WTC11 (cell line): ENCODE data around the gene PGAP3. TPM values are rescaled to one million over a fixed set of nuclear protein-coding genes. Genes with fewer than 3 reads are reported as not detected.
A peak's percentile ranks its signal among the peaks of the same experiment; 100 is the strongest.

Source experiments
- ATAC-seq: fragments of 200-7000 bp; cut with Tn5 transposase; 2 replicates; pipeline ENCODE4 v1.10.0; 2021; ENCODE audit warnings: mild to moderate bottlenecking, moderate library complexity
- CTCF ChIA-PET: fragments of 300-600 bp; sonication (Branson Sonifier 250); formaldehyde crosslinking; loops from one replicate; lab custom pipeline; 2021; ENCODE audit warnings: antibody characterized with exemption; lab: Charles Lee
- POLR2A ChIA-PET: fragments of 350-600 bp; sonication (Branson Sonifier 250); formaldehyde crosslinking; loops from one replicate; lab custom pipeline; 2021; ENCODE audit warnings: antibody characterized with exemption; lab: Charles Lee
- DNase-seq: peaks from one replicate; pipeline ENCODE4 v3.0.0; 2021; ENCODE audit warnings: low spot score
- H3K27ac Mint-ChIP-seq: 2 replicates; pipeline ENCODE4 v1.8.0; 2021; ENCODE audit warnings: mixed read lengths
- H3K27me3 Mint-ChIP-seq: 2 replicates; pipeline ENCODE4 v1.8.0; 2021; ENCODE audit warnings: low read depth, mild to moderate bottlenecking, moderate library complexity, mixed read lengths
- H3K36me3 Mint-ChIP-seq: 2 replicates; pipeline ENCODE4 v1.8.0; 2021; ENCODE audit warnings: mixed read lengths
- H3K4me1 Mint-ChIP-seq: 2 replicates; pipeline ENCODE4 v1.8.0; 2022; ENCODE audit warnings: mixed read lengths
- H3K4me3 Mint-ChIP-seq: 2 replicates; pipeline ENCODE4 v1.8.0; 2021; ENCODE audit warnings: mild to moderate bottlenecking, moderate library complexity, mixed read lengths
- H3K9me3 Mint-ChIP-seq: 2 replicates; pipeline ENCODE4 v1.8.0; 2021; ENCODE audit warnings: mixed read lengths
- ATF3 ChIP-seq: sonication (generic); formaldehyde crosslinking; conservative IDR thresholded peaks from 2 replicates; pipeline ENCODE4 v1.8.1; 2022; ENCODE audit warnings: mild to moderate bottlenecking, missing genetic modification reagents
- E2F4 ChIP-seq: sonication (generic); formaldehyde crosslinking; IDR thresholded peaks from 2 replicates; pipeline ENCODE4 v1.8.1; 2022; ENCODE audit warnings: low read depth, mild to moderate bottlenecking, moderate library complexity, missing genetic modification reagents, borderline replicate concordance
- EMX1 ChIP-seq: fragments of 250-450 bp; sonication (Bioruptor Pico); IDR thresholded peaks from 2 replicates; pipeline ENCODE4 v1.8.0; 2021; ENCODE audit warnings: mild to moderate bottlenecking
- ESRRA ChIP-seq: sonication (generic); formaldehyde crosslinking; IDR thresholded peaks from 2 replicates; pipeline ENCODE4 v1.8.1; 2022; ENCODE audit warnings: mild to moderate bottlenecking, missing genetic modification reagents, borderline replicate concordance
- HMGXB4 ChIP-seq: sonication (generic); formaldehyde crosslinking; IDR thresholded peaks from 2 replicates; pipeline ENCODE4 v1.8.1; 2023; ENCODE audit warnings: mild to moderate bottlenecking, moderate library complexity, missing genetic modification reagents
- JUN ChIP-seq: sonication (generic); formaldehyde crosslinking; IDR thresholded peaks from 2 replicates; pipeline ENCODE4 v1.8.0; 2023; ENCODE audit warnings: mild to moderate bottlenecking, missing genetic modification reagents
- MXD4 ChIP-seq: fragments of 250-450 bp; sonication (Bioruptor Pico); IDR thresholded peaks from 2 replicates; pipeline ENCODE4 v1.8.0; 2021; ENCODE audit warnings: mild to moderate bottlenecking, moderate library complexity, borderline replicate concordance
- PRRX2 ChIP-seq: fragments of 250-450 bp; sonication (Bioruptor Pico); IDR thresholded peaks from 2 replicates; pipeline ENCODE4 v1.8.0; 2021; ENCODE audit warnings: mild to moderate bottlenecking
- RORB ChIP-seq: fragments of 250-450 bp; sonication (Bioruptor Pico); IDR thresholded peaks from 2 replicates; pipeline ENCODE4 v1.9.0; 2021; ENCODE audit warnings: mild to moderate bottlenecking
- TCF7 ChIP-seq: sonication (generic); formaldehyde crosslinking; IDR thresholded peaks from 2 replicates; pipeline ENCODE4 v1.8.0; 2022; ENCODE audit warnings: mild to moderate bottlenecking, low read depth, missing genetic modification reagents, moderate library complexity
- TEAD1 ChIP-seq: sonication (generic); formaldehyde crosslinking; IDR thresholded peaks from 2 replicates; pipeline ENCODE4 v1.8.0; 2022; ENCODE audit warnings: mild to moderate bottlenecking, missing genetic modification reagents
- ZBTB21 ChIP-seq: sonication (generic); formaldehyde crosslinking; IDR thresholded peaks from 2 replicates; pipeline ENCODE4 v1.8.1; 2023; ENCODE audit warnings: mild to moderate bottlenecking, missing genetic modification reagents, borderline replicate concordance
- ZNF138 ChIP-seq: sonication (generic); formaldehyde crosslinking; conservative IDR thresholded peaks from 2 replicates; pipeline ENCODE4 v1.8.1; 2022; ENCODE audit warnings: mild to moderate bottlenecking, moderate library complexity, missing genetic modification reagents
- ZNF219 ChIP-seq: sonication (generic); formaldehyde crosslinking; IDR thresholded peaks from 2 replicates; pipeline ENCODE4 v1.8.0; 2023; ENCODE audit warnings: missing genetic modification reagents, mild to moderate bottlenecking, borderline replicate concordance
- ZNF317 ChIP-seq: sonication (generic); formaldehyde crosslinking; IDR thresholded peaks from 2 replicates; pipeline ENCODE4 v1.8.1; 2023; ENCODE audit warnings: low read depth, mild to moderate bottlenecking, moderate library complexity, missing genetic modification reagents, borderline replicate concordance
- ZNF671 ChIP-seq: fragments of 250-450 bp; sonication (Bioruptor Pico); IDR thresholded peaks from 2 replicates; pipeline ENCODE4 v1.8.0; 2021; ENCODE audit warnings: mild to moderate bottlenecking
- total RNA-seq: library from RNA; stranded (reverse); gene quantifications from 3 replicates; pipeline ENCODE4 v1.2.3, GENCODE V29; 2021
- TF ChIP-seq, protein P1 (sequence below): fragments of 250-450 bp; sonication (Bioruptor Pico); IDR thresholded peaks from 2 replicates; pipeline ENCODE4 v2.1.2; 2022; ENCODE audit warnings: mild to moderate bottlenecking, moderate library complexity
- TF ChIP-seq, protein P2 (sequence below): sonication (generic); formaldehyde crosslinking; IDR thresholded peaks from 2 replicates; pipeline ENCODE4 v1.8.0; 2023; ENCODE audit warnings: missing genetic modification reagents, mild to moderate bottlenecking, borderline replicate concordance
- TF ChIP-seq, protein P3 (sequence below): sonication (generic); formaldehyde crosslinking; IDR thresholded peaks from 2 replicates; pipeline ENCODE4 v1.8.1; 2023; ENCODE audit warnings: mild to moderate bottlenecking, missing genetic modification reagents, moderate library complexity
- TF ChIP-seq, protein P4 (sequence below): fragments of 250-450 bp; sonication (Bioruptor Pico); conservative IDR thresholded peaks from 2 replicates; pipeline ENCODE4 v1.9.0; 2021; ENCODE audit warnings: mild to moderate bottlenecking

Gene PGAP3
- total RNA-seq, 1 experiment from 2014 or later: 24.9 TPM

DNA sequence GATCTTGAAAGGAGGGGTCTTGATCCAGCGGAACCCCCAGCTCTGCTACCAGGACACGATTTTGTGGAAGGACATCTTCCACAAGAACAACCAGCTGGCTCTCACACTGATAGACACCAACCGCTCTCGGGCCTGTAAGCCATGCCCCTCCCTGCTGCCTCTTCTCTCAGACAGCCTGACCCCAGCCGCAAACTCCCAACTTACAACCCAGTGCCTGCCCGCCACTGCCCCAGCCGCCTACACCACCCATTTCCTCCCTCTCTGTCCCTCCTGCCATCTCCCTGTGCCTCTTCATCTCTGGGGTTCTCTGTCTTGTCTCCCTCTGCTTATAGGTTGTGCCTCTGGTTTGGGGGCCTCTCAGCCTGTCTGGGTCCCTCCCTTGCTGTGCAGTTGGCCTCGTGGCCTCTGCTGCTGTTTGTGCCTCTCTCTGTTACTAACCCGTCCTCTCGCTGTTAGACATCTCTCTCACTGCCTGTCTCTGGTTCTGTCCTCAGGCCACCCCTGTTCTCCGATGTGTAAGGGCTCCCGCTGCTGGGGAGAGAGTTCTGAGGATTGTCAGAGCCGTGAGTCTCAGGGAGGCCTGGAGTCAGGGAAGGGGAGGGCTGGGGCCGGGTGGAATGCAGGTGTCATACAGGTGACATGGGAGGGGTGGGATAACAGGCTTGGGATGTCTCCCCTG lies 21.6 kb upstream of the PGAP3 start:
- ChIA-PET CTCF (no interaction called here), POLR2A (interaction anchor here (0.7 kb wide), 1 partner anchor 21 kb away, joined by 3 read pairs; the partner anchor contains the start of gene MIEN1)
- ATAC-seq (no peak), DNase-seq (no peak)
- Mint-ChIP-seq H3K9me3 (no peaks in the 10 kb centered on the region), H3K4me3 (no peak overlapping the region), H3K27me3 (no peaks in the 10 kb centered on the region), H3K4me1 (peaks cover 16% of the 10 kb centered on the region), H3K27ac (peak overlapping the region; percentile 83), H3K36me3 (peaks cover 54% of the 10 kb centered on the region)
- TF ChIP-seq, protein P1, sequence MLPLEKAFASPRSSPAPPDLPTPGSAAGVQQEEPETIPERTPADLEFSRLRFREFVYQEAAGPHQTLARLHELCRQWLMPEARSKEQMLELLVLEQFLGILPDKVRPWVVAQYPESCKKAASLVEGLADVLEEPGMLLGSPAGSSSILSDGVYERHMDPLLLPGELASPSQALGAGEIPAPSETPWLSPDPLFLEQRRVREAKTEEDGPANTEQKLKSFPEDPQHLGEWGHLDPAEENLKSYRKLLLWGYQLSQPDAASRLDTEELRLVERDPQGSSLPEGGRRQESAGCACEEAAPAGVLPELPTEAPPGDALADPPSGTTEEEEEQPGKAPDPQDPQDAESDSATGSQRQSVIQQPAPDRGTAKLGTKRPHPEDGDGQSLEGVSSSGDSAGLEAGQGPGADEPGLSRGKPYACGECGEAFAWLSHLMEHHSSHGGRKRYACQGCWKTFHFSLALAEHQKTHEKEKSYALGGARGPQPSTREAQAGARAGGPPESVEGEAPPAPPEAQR (CRISPR knock-in tag): no peak
- TF ChIP-seq E2F4 (CRISPR knock-in tag) (no peak), ZBTB21 (CRISPR knock-in tag) (no peak), RORB (no peak), ZNF138 (no peak), ESRRA (CRISPR knock-in tag) (no peak), ZNF317 (CRISPR knock-in tag) (no peak), EMX1 (CRISPR knock-in tag) (no peak), ATF3 (CRISPR knock-in tag) (no peak)
- TF ChIP-seq, protein P2, sequence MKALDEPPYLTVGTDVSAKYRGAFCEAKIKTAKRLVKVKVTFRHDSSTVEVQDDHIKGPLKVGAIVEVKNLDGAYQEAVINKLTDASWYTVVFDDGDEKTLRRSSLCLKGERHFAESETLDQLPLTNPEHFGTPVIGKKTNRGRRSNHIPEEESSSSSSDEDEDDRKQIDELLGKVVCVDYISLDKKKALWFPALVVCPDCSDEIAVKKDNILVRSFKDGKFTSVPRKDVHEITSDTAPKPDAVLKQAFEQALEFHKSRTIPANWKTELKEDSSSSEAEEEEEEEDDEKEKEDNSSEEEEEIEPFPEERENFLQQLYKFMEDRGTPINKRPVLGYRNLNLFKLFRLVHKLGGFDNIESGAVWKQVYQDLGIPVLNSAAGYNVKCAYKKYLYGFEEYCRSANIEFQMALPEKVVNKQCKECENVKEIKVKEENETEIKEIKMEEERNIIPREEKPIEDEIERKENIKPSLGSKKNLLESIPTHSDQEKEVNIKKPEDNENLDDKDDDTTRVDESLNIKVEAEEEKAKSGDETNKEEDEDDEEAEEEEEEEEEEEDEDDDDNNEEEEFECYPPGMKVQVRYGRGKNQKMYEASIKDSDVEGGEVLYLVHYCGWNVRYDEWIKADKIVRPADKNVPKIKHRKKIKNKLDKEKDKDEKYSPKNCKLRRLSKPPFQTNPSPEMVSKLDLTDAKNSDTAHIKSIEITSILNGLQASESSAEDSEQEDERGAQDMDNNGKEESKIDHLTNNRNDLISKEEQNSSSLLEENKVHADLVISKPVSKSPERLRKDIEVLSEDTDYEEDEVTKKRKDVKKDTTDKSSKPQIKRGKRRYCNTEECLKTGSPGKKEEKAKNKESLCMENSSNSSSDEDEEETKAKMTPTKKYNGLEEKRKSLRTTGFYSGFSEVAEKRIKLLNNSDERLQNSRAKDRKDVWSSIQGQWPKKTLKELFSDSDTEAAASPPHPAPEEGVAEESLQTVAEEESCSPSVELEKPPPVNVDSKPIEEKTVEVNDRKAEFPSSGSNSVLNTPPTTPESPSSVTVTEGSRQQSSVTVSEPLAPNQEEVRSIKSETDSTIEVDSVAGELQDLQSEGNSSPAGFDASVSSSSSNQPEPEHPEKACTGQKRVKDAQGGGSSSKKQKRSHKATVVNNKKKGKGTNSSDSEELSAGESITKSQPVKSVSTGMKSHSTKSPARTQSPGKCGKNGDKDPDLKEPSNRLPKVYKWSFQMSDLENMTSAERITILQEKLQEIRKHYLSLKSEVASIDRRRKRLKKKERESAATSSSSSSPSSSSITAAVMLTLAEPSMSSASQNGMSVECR (CRISPR knock-in tag): no peak
- TF ChIP-seq, protein P3, sequence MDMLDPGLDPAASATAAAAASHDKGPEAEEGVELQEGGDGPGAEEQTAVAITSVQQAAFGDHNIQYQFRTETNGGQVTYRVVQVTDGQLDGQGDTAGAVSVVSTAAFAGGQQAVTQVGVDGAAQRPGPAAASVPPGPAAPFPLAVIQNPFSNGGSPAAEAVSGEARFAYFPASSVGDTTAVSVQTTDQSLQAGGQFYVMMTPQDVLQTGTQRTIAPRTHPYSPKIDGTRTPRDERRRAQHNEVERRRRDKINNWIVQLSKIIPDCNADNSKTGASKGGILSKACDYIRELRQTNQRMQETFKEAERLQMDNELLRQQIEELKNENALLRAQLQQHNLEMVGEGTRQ: no peak

- H3K36me3 Mint-ChIP-seq: peaks cover 47% of the 10 kb centered on the region
- POLR2A ChIA-PET: no interaction called here
- TF ChIP-seq TCF7 (CRISPR knock-in tag) (no peak), JUN (no peak), TEAD1 (CRISPR knock-in tag) (no peak), MXD4 (CRISPR knock-in tag) (no peak), HMGXB4 (CRISPR knock-in tag) (no peak), ZNF671 (no peak), ZNF219 (CRISPR knock-in tag) (no peak), PRRX2 (CRISPR knock-in tag) (no peak)
- TF ChIP-seq, protein P4, sequence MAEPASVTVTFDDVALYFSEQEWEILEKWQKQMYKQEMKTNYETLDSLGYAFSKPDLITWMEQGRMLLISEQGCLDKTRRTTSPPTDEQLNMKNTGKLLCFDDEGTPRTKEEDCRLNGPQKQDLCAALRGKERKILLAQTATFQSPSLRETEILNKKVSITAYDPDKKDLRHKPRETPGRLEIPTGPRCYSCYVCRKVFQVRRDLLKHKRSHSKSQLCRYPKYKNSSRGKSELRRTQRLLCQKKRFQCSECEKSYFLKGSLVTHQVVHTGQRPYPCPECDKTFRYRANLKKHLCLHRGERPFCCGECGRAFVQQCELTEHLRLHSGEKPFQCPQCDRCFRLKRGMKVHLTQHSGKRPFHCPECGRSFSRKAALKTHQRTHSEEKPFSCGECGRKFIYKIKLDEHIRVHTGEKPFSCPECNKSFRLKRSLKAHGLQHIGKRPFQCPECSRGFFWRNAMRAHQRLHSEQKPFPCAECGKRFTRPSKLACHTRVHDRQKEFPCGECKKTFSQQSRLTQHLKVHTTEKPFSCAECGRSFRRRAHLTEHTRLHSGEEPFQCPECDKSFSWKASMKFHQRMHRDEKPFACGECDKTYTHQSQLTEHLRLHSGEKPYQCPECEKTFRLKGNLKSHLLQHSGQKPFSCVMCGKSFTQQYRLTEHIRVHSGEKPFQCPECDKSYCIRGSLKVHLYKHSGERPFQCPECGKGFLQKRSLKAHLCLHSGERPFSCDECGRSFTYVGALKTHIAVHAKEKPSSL (CRISPR knock-in tag): no peak
- DNase-seq (no peak), ATAC-seq (no peak)
- peaks cover 41% of the 10 kb centered on the region for H3K4me1 Mint-ChIP-seq
- no peaks in the 10 kb centered on the region for H3K9me3 Mint-ChIP-seq
- H3K4me3 Mint-ChIP-seq: no peak overlapping the region
- no peaks in the 10 kb centered on the region for H3K27me3 Mint-ChIP-seq
- H3K27ac Mint-ChIP-seq: peak overlapping the region; percentile 82
- CTCF ChIA-PET: interaction anchor here (1.2 kb wide), 1 partner anchor 11 kb away, joined by 3 read pairs; no protein-coding TSS in a partner anchor
Measured at GRCh38 chr17:39706921-39707337, 19.1 kb upstream of the PGAP3 start.
